HEK293T (cell line): ENCODE results near the gene MCL1.

Experiments used
- CTCF ChIA-PET: fragments of 350-600 bp; formaldehyde crosslinking; extraction: SDS; loops from one replicate; lab custom pipeline; 2021; ENCODE audit warnings: antibody characterized with exemption, inconsistent platforms; lab: Yijun Ruan, JAX
- POLR2A ChIA-PET: fragments of 350-600 bp; formaldehyde crosslinking; extraction: SDS; loops from one replicate; lab custom pipeline; 2020; ENCODE audit warnings: antibody characterized with exemption, inconsistent platforms; lab: Yijun Ruan, JAX
- DNase-seq: peaks from one replicate; pipeline ENCODE4 v3.0.0; 2012; ENCODE audit warnings: mixed read lengths; ENCODE audit errors: extremely low spot score
- CTBP1 ChIP-seq: fragments of 450-650 bp; IDR thresholded peaks from 2 replicates; pipeline ENCODE4 v1.6.1; 2016; ENCODE audit warnings: borderline replicate concordance
- FOXK2 ChIP-seq: fragments of 450-650 bp; IDR thresholded peaks from 2 replicates; pipeline ENCODE4 v1.6.1; 2016; ENCODE audit warnings: mild to moderate bottlenecking
- FOXM1 ChIP-seq: fragments of 450-650 bp; IDR thresholded peaks from 2 replicates; pipeline ENCODE4 v1.6.1; 2017; ENCODE audit warnings: mild to moderate bottlenecking, borderline replicate concordance
- NFRKB ChIP-seq: fragments of 450-650 bp; IDR thresholded peaks from 2 replicates; pipeline ENCODE4 v1.6.1; 2016; ENCODE audit warnings: mild to moderate bottlenecking, moderate library complexity
- PKNOX1 ChIP-seq: fragments of 450-650 bp; IDR thresholded peaks from 2 replicates; pipeline ENCODE4 v1.6.1; 2016
- SP1 ChIP-seq: fragments of 450-650 bp; IDR thresholded peaks from 2 replicates; pipeline ENCODE4 v1.6.1; 2017
- TARDBP ChIP-seq: fragments of 450-650 bp; IDR thresholded peaks from 2 replicates; pipeline ENCODE4 v1.6.1; 2016

The MCL1 gene

DNA sequence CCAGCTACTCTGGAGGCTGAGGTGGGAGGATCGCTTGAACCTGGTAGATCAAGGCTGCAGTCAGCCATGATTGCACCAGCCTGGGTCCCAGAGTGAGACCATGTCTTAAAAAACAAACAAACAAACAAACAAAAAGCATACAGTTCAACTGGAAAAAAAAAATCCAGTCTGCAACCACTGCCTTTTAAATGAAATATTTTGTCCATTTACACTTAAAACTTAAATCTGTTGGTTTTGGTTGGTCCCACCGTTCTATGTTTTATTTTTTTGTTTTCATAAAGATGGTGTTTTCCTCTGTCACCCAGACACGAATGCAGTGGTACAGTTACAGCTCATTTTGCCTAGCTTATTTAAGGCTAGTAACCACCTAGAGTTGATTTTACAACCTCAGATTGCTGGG is 54.1 kb downstream of the MCL1 start:
- no peak for TF ChIP-seq FOXK2
- TF ChIP-seq NFRKB: no peak
- TF ChIP-seq PKNOX1: no peak
- TF ChIP-seq SP1: no peak
- TF ChIP-seq FOXM1: no peak
- no peak for TF ChIP-seq TARDBP
- TF ChIP-seq CTBP1: no peak
- CTCF ChIA-PET: interaction anchor here (0.6 to 0.9 kb wide), 2 partner anchors 10 to 11 kb away, joined by 4 to 9 read pairs; partner anchors contain the start of gene FALEC
- DNase-seq: no peak
- POLR2A ChIA-PET: no interaction called here
